ENCODE results near the gene GNG14.
A peak's percentile ranks its signal among the peaks of the same experiment; 100 is the strongest.
"Not testable (repeated sequence)": the region's sequence is repeated elsewhere in the genome, so short reads cannot be mapped to it uniquely, and the experiment has no call there.

Gene GNG14

DNA sequence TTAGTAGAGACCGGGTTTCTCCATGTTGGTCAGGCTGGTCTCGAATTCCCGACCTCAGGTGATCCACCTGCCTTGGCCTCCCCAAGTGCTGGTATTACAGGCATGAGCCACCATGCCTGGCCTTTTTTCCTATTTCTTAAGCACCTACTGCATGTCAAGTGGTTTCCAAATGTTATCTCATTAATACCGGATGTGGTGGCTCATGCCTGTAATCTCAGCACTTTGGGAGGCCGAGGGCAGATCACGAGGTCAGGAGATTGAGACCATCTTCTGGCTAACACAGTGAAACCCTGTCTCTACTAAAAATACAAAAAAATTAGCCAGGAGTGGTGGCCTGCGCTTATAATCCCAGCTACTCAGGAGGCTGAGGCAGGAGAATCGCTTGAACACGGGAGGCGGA is 37.8 kb downstream of the GNG14 start:
- not testable (repeated sequence) for DNase-seq

DNA sequence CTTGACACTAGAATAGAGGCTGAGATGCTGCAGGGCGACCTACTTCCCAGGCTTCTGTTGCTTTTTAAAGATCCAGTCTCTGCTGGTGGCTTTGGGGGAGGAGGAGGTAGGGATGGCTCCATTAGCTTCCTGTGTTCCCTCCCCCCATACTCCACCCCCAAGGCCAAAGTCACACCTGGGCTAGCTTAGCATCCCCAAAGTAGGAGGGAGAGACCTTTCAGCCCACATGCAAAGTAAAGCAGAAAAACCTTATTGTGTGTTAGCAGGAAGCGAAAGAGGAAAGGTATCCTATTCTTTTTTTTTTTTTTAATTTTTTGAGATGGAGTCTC is 39.2 kb downstream of the GNG14 start:
- no peak for DNase-seq

DNA sequence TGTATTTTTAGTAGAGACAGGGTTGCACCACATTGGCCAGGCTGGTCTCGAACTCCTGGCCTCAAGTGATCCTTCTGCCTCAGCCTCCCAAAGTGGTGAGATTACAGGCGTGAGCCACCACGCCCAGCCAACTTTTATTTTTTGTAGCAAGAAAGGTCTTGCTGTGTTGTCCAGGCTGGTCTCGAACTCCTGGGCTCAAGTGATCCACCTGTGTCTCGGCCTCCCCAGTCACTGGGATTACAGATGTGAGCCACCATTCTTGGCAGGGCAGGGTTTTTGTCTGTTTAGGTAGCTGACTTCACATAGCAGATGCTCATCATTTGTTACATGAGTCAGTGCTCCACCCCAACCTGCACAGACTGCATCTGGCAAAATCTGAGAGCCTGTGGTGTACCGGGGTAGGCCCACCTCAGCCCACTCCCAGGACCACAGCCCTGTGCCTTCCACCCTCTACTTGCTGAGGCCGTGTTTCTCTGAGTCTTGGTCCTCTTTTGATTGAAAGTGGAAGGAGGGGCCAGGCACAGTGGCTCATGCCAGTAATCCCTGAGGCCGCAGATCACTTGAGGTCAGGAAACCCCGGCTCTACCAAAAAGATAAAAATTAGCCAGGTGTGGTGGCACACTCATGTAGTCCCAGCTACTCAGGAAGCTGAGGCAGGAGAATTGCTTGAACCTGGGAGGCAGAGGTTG is 40.1 kb downstream of the GNG14 start:
- no peak for DNase-seq

DNA sequence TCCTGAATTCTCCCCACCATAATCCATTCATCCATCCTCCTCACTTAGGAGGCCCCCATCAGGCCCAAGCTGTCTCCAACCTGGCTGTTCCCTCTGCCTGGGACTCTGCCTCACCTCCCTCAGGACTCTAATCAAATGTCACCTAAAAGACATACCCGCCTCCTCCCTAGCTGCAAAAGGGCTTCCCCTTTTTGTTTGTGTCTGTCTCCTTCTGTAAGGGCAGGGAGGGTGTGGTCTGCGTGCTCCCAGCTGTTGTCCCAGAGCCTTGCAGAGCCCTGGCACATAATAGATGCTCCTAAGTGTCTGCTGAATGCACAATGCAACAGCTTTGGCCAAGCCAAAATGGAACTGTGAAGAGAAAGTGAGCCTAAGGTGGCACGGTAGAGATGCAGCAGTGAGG is 42.3 kb downstream of the GNG14 start:
- no peak for DNase-seq

DNA sequence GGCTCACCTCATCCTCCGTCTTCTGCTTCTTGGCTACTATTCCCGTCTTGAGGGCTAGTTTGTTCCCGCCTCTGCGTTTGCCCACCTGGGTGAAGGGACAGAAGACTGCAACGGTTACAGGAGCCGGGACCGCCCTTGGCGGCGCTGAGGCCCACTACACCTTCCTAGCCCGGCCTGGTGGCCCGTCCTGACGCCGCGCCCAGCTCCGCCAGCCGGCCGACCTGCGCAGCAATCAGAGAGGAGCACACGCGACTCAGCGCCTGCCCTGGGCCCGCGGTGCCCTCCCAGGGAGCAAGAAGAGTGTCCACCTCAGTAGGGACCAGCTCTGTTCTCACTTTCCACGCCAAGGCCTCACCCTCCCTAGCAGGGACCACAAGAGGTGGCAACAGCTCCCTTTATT is 43.5 kb downstream of the GNG14 start:
- DNase-seq: no peak

DNA sequence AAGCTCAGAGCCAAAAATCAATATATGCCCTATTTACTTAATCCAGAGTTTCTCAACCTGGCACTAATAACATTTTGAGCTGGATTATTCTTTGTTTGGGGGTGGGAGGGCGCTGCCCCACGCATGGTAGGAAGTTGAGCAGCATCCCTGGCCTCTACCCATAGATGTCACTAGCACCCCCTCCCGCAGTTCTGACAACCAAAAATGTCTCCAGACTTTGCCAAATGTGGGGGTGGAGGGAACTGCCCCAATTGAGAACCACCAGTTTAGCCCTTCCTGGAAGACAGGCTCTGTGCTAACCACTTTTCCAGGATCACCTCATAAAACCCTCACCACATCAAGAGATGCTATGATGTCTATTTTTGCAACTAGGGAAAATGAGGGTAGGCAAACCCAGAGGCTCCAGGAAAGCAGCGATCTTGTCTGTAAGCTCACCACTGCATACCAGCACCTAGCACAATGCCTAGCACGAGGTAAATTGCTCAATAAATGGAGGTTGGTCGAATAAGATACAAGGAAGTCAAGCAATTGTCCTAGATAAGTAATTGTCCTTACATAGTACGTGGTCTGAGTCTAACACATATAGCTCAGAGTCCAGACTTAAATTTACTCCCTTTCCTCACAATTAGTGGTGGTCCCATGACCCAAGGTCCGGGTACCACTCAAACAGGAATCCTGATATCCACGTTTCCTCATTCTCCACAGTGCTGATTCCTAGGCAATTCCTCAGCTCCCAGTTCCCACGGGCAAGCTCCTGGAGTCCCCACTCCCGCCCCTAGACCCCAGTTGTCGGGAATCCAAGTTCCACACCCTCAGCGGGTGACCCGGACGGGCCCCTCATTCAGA is 45.8 kb downstream of the GNG14 start:
- DNase-seq: peak; percentile 13

DNA sequence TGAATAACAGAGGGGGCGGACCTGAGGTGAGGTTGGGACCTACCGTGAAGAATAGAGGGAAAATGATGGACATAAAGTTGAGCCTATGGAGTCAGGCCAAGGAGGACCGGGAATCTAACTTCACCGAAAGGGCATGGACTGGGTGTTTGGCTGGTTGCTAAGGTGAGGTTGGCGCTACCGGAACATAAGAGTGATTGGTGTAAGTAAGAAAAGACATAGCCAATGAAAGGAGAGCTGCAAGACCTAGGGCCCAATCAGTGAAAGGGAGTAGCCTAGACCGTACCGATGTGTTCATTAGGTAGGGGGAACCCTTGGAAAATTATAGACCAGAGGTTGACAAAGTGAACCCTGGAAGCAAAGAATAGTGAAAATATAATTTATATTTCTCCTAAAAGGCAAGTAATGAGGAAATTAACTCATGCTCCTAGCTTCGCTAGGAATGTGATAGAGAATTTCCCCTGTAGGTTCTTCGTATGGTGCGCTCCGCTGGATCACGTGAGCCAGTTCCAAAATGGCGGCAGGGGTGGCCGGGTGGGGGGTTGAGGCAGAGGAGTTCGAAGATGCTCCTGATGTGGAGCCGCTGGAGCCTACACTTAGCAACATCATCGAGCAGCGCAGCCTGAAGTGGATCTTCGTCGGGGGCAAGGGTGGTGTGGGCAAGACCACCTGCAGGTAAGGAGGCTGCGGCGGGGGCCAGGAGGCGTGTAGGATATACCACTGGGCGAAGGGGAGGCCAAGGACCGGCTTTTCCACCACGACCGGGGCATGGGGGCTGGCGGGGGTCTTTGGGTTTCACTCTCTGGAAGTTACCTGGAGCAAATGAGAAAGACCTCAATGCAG is 49.4 kb downstream of the GNG14 start, which contains the start of gene GET3:
GET3 (plus strand) TSS at position 503 of the 840 bp plus-strand sequence; CDS start at position 512, 9 bp downstream.
- DNase-seq: peak; percentile 83

DNA sequence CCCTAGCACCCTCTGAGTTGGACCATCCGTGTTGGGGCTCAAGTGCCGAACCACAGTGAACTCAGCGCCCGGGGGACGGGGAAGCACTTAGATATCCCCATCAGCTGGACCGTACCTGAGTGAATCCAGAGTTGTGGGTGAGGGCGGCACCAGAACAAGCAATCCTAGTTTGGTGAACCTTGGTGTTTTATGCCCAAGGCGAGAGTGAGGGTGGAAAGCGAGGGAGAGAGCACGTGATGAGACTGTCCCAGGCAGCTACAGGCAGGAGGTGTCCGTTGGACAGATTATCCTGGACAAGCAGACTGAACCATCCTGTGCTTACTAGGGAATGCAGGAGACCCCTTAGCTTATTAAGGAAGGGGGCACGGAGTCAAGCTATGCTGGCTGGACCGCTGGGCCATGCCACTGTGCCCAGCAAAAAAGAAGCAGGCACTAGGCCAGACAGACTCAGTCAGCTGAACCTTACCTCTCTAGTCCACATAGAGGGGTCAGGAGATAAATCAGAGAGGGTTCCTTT is 50.1 kb downstream of the GNG14 start:
- no peak for DNase-seq

All from CD4-positive, alpha-beta T cell treated with Interferon gamma for 1 hour (primary cell).